ENCODE data around the gene PLCD4. TPM values are rescaled to one million over a fixed set of nuclear protein-coding genes. Genes with fewer than 3 reads are reported as not detected.
A peak's percentile ranks its signal among the peaks of the same experiment; 100 is the strongest.

The PLCD4 gene
- total and polyA plus RNA-seq, 2 of the 8 experiments (the other 6 are each of a cell fraction or from before 2014, with no cell fraction given) = 0.21 to 0.50 TPM

DNA sequence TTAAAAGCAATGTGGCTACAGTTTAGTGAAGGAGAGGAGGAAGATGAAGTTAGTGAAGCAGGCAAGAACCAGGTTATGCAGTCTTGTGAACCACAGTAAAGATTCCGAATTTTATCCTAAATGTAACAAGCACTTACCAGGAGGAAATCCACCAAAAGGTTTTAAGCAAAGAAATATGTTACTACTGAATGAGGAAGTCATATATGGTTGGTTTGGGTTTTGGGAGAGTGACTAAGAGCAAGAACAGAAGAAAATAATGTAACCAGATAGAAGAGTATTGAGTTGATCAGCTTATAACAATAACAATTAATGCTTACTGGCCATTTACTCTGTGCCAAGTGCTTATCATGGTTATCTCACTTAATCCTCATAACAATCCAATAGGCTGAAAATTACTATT lies 41.4 kb upstream of the PLCD4 start:
- no peak for TF ChIP-seq EGR1 (IDR thresholded peaks at IDR 0.05; ENCODE audit: borderline replicate concordance, low read depth, low read length)
- no peak for TF ChIP-seq BRCA1 (IDR thresholded peaks at IDR 0.05; ENCODE audit: low read depth, low read length)
- no peak for TF ChIP-seq BCL11A (IDR thresholded peaks at IDR 0.05; ENCODE audit: low read depth in 2 of 2, low read length in 2 of 2)
- TF ChIP-seq, protein P1, sequence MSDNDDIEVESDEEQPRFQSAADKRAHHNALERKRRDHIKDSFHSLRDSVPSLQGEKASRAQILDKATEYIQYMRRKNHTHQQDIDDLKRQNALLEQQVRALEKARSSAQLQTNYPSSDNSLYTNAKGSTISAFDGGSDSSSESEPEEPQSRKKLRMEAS (IDR thresholded peaks at IDR 0.05) = no peak
- no peak for TF ChIP-seq SIN3A (conservative IDR thresholded peaks at IDR 0.05 in 1 of 2, IDR thresholded peaks at IDR 0.05 in 1 of 2; ENCODE audit: low read depth in 1 of 2, low read length in 2 of 2)
- TF ChIP-seq POLR2A (IDR thresholded peaks at IDR 0.05; ENCODE audit: control extremely low read depth in 1 of 2, low read depth in 2 of 2, low read length in 2 of 2) = no peak
- no peak for TF ChIP-seq SP1 (IDR thresholded peaks at IDR 0.05; ENCODE audit: low read depth, low read length)
- TF ChIP-seq SUZ12 (IDR thresholded peaks at IDR 0.05; ENCODE audit: low read length) = no peak
- no peak for TF ChIP-seq YY1 (IDR thresholded peaks at IDR 0.05; ENCODE audit: low read depth, low read length)
- no peak for TF ChIP-seq RXRA (IDR thresholded peaks at IDR 0.05; ENCODE audit: insufficient read depth, low read depth, low read length)
- no peak for TF ChIP-seq PHF8 (conservative IDR thresholded peaks at IDR 0.05; ENCODE audit: low read depth, low read length)
- H3K9ac ChIP-seq (replicated peaks in 1 of 4; ENCODE audit: extremely low read depth in 1 of 4, low read depth in 3 of 4, low read length in 3 of 4) = no peak overlapping the region
- no peak overlapping the region for H4K5ac ChIP-seq (ENCODE audit: insufficient read length, low read depth, low read length)
- no peak overlapping the region for H2AK5ac ChIP-seq (ENCODE audit: low read depth, low read length)
- H3K79me1 ChIP-seq (ENCODE audit: low read depth, low read length) = peaks cover 8% of the 10 kb centered on the region
- H4K91ac ChIP-seq (replicated peaks; ENCODE audit: insufficient read length, low read length) = no peak overlapping the region
- no peak overlapping the region for H3K18ac ChIP-seq (ENCODE audit: extremely low read depth, low read length)
- no peak overlapping the region for H3K23ac ChIP-seq (ENCODE audit: insufficient read length)
- no peak overlapping the region for H2BK20ac ChIP-seq (ENCODE audit: low read length)
- H3K79me2 ChIP-seq (ENCODE audit: control insufficient read depth in 1 of 2, insufficient read depth in 2 of 2, low read length in 2 of 2) = peaks cover 29 to 76% of the 10 kb centered on the region in 2 experiments
- H3K36me3 ChIP-seq (ENCODE audit: control insufficient read depth in 2 of 4, insufficient read depth in 4 of 4, low read length in 3 of 4) = peaks cover 4 to 28% (median 6%) of the 10 kb centered on the region in 4 experiments; a peak in 5 of 8 replicates
- DNase-seq (ENCODE audit: low read depth in 1 of 2, low spot score in 2 of 2) (no peak), FAIRE-seq (no peak)
- no peak overlapping the region for H2AFZ ChIP-seq (ENCODE audit: low read length)
- no peak overlapping the region for H2BK120ac ChIP-seq (replicated peaks; ENCODE audit: low read depth, low read length)
- H3K4me2 ChIP-seq (ENCODE audit: insufficient read depth in 1 of 2, low read depth in 2 of 2, low read length in 2 of 2) = peak overlapping the region in 1 of 2 experiments; percentile 97; a peak in 1 of 4 replicates
- H3K4me3 ChIP-seq (ENCODE audit: extremely low read depth in 1 of 4, insufficient read depth in 2 of 4, low read depth in 3 of 4, low read length in 4 of 4) = peak overlapping the region in 1 of 4 experiments; percentile 6; a peak in 1 of 8 replicates
- H3K4me1 ChIP-seq (replicated peaks in 1 of 4; ENCODE audit: control insufficient read depth in 3 of 4, insufficient read depth in 4 of 4, low read length in 3 of 4) = peaks cover 0 to 13% (median 4%) of the 10 kb centered on the region in 4 experiments; a peak in 6 of 7 replicates
- no peak overlapping the region for H2BK12ac ChIP-seq (ENCODE audit: low read depth, low read length)
- H3K14ac ChIP-seq (ENCODE audit: insufficient read length) = no peak overlapping the region
- POLR2A ChIA-PET (ENCODE audit: partially characterized antibody) = interaction anchor here (1.0 to 1.5 kb wide), 3 partner anchors 12 to 90 kb away, joined by 3 read pairs; no protein-coding TSS in a partner anchor
- H3K4ac ChIP-seq (replicated peaks; ENCODE audit: insufficient read length, low read depth, low read length) = no peak overlapping the region
- WGBS, 2 experiments (ENCODE audit: extremely low coverage in 1 of 2, insufficient coverage in 1 of 2, insufficient read length in 1 of 2, insufficient replicate concordance in 2 of 2, low coverage in 1 of 2, low lambda C conversion rate in 2 of 2, missing lambda C conversion rate in 1 of 2) = 94% methylated on average over 1 of the region's 1 CpG; no CpG with 5 or more reads in 1 of the 2 experiments
- H4K20me1 ChIP-seq (replicated peaks in 1 of 2; ENCODE audit: control insufficient read depth in 1 of 2, insufficient read depth in 2 of 2, low read length in 2 of 2) = peaks cover 3 to 9% of the 10 kb centered on the region in 2 experiments
- no peaks in the 10 kb centered on the region for H3K27me3 ChIP-seq (replicated peaks in 1 of 4; ENCODE audit: control insufficient read depth in 3 of 4, extremely low read depth in 1 of 4, insufficient read depth in 3 of 4, low read length in 3 of 4)
- no peaks in the 10 kb centered on the region for H3K9me3 ChIP-seq (ENCODE audit: insufficient read depth in 2 of 2, low read depth in 1 of 2, low read length in 1 of 2)
- CTCF ChIA-PET (ENCODE audit: partially characterized antibody) = no interaction called here
- H2BK15ac ChIP-seq (ENCODE audit: low read length) = no peak overlapping the region
- H3K56ac ChIP-seq (replicated peaks; ENCODE audit: insufficient read length, low read depth, low read length) = no peak overlapping the region
- H3K27ac ChIP-seq (ENCODE audit: low read depth, low read length) = no peak overlapping the region
- no peak overlapping the region for H2BK5ac ChIP-seq (ENCODE audit: low read depth, low read length)
- no peak overlapping the region for H4K8ac ChIP-seq (ENCODE audit: extremely low read depth, insufficient read depth, low read length)
- peaks cover 12% of the 10 kb centered on the region for H3K23me2 ChIP-seq (ENCODE audit: low read depth, low read length)
